K562 (cell line): ENCODE measurements around the gene TMEM61. TPM values are rescaled to one million over a fixed set of nuclear protein-coding genes. Genes with fewer than 3 reads are reported as not detected.

Source experiments
- ATAC-seq: fragments of 200-7000 bp; cut with Tn5 transposase; 3 replicates; pipeline ENCODE4 v1.9.1; 2020; ENCODE audit warnings: moderate library complexity
- BruUV-seq: library from RNA; stranded (reverse); fragments of 400-500 nt; replicated peaks from 2 replicates; lab custom pipeline; 2021; lab: Mats Ljungman, UMichigan
- CTCF ChIA-PET: fragments of 300-600 bp; formaldehyde crosslinking; extraction: SDS; loops from one replicate; lab custom pipeline; 2021; ENCODE audit warnings: low intra/inter-chr PET ratio; lab: Yijun Ruan, JAX
- POLR2A ChIA-PET: fragments of 300-600, 350-650 bp; sonication (Branson Sonifier 250); formaldehyde crosslinking; extraction: SDS; loops from one replicate; lab custom pipeline; 2021; ENCODE audit warnings: antibody characterized with exemption, inconsistent platforms; lab: Yijun Ruan, JAX
- DNase-seq, 4 experiments: peaks; one replicate each; pipeline versions ENCODE4 v3.0.0 to v3.0.0-alpha.2; 2011 to 2018; ENCODE audit warnings: low spot score in 3 of 4, mixed read lengths in 3 of 4; ENCODE audit errors: extremely low read depth in 1 of 4
- FAIRE-seq: peaks from 2 replicates; lab custom pipeline; 2011; peaks lifted over from hg19 to GRCh38; lab: Jason Lieb, UNC
- H2AFZ ChIP-seq: 2 replicates; pipeline ENCODE4 v1.6.0; 2011; ENCODE audit warnings: low read depth, low read length, control low read depth, inconsistent platforms
- H3K27ac ChIP-seq: fragments of 200-600 bp; 3 replicates; pipeline ENCODE4 v1.8.0; 2011; ENCODE audit warnings: low read depth, mild to moderate bottlenecking, control low read depth, inconsistent platforms, low read length, moderate library complexity, mixed read lengths; ENCODE audit errors: extremely low read depth
- H3K27me3 ChIP-seq, 2 experiments: fragments of 300-600 bp in 1 of 2; 2 replicates in 1 of 2; 3 replicates in 1 of 2; pipeline versions ENCODE4 v1.6.0 to v1.8.0; 2011; ENCODE audit warnings: inconsistent platforms in 2 of 2, low read length in 2 of 2, mild to moderate bottlenecking in 1 of 2, mixed read lengths in 1 of 2, moderate library complexity in 1 of 2; ENCODE audit not compliant: control insufficient read depth in 2 of 2, insufficient read depth in 2 of 2
- H3K36me3 ChIP-seq: fragments of 300-600 bp; 3 replicates; pipeline ENCODE4 v1.8.0; 2011; ENCODE audit warnings: mild to moderate bottlenecking, low read length, inconsistent platforms; ENCODE audit not compliant: control insufficient read depth, insufficient read depth
- H3K4me1 ChIP-seq, 2 experiments: fragments of 200-600 bp in 1 of 2; replicated peaks in 1 of 2; 2 replicates in 1 of 2; 3 replicates in 1 of 2; pipeline versions ENCODE4 v1.5.1 to v1.8.0; 2011; ENCODE audit warnings: inconsistent platforms in 2 of 2, low read length in 2 of 2, mild to moderate bottlenecking in 1 of 2, mixed read lengths in 1 of 2, moderate library complexity in 1 of 2; ENCODE audit not compliant: control insufficient read depth in 2 of 2, insufficient read depth in 2 of 2
- H3K4me2 ChIP-seq: 2 replicates; pipeline ENCODE4 v1.6.1; 2011; ENCODE audit warnings: low read length, control low read depth, inconsistent platforms, mixed read lengths; ENCODE audit not compliant: insufficient read depth
- H3K4me3 ChIP-seq: fragments of 200-600 bp; sonication (generic), shearing (Covaris generic); 2 replicates; pipeline ENCODE4 v1.5.1; 2016; ENCODE audit warnings: control low read depth, inconsistent platforms
- H3K79me2 ChIP-seq: fragments of 200-600 bp; 3 replicates; pipeline ENCODE4 v1.8.0; 2011; ENCODE audit warnings: low read length, inconsistent platforms; ENCODE audit not compliant: control insufficient read depth, insufficient read depth
- H3K9ac ChIP-seq, 2 experiments: 2 replicates each; pipeline versions ENCODE4 v1.6.0 to v1.6.1; 2011; ENCODE audit warnings: low read depth in 2 of 2, low read length in 2 of 2, control low read depth in 1 of 2, inconsistent platforms in 1 of 2, mild to moderate bottlenecking in 1 of 2, mixed read lengths in 1 of 2; ENCODE audit not compliant: insufficient read depth in 1 of 2
- H3K9me1 ChIP-seq: one replicate; pipeline ENCODE4 v1.6.0; 2011; ENCODE audit warnings: inconsistent platforms, mild to moderate bottlenecking, low read length, moderate library complexity; ENCODE audit not compliant: control insufficient read depth, insufficient read depth
- H3K9me3 ChIP-seq: replicated peaks from 2 replicates; pipeline ENCODE4 v1.5.1; 2011; ENCODE audit warnings: low read depth, low read length, inconsistent platforms; ENCODE audit not compliant: control insufficient read depth, insufficient read depth
- H4K20me1 ChIP-seq: replicated peaks from 2 replicates; pipeline ENCODE4 v1.6.1; 2011; ENCODE audit warnings: low read length, inconsistent platforms, mixed read lengths; ENCODE audit not compliant: control insufficient read depth, insufficient read depth
- ARID1B ChIP-seq: fragments of 450-650 bp; IDR thresholded peaks from 2 replicates; pipeline ENCODE4 v1.6.1; 2016; ENCODE audit warnings: antibody characterized with exemption, mild to moderate bottlenecking, inconsistent platforms
- CEBPB ChIP-seq: fragments of 450-650 bp; IDR thresholded peaks from 2 replicates; pipeline ENCODE4 v1.6.1; 2016; ENCODE audit warnings: missing genetic modification characterization, missing compliant biosample characterization
- FOXM1 ChIP-seq, 2 experiments: fragments of 450-650 bp in 1 of 2; sonication (generic) in 1 of 2; formaldehyde crosslinking in 1 of 2; IDR thresholded peaks; 2 replicates each; pipeline versions ENCODE4 v1.6.1 to v1.9.0; 2017 to 2022; ENCODE audit warnings: low read depth in 2 of 2, mild to moderate bottlenecking in 2 of 2, missing genetic modification reagents in 1 of 2, moderate library complexity in 1 of 2
- HLTF ChIP-seq: fragments of 450-650 bp; IDR thresholded peaks from 2 replicates; pipeline ENCODE4 v1.6.1; 2016
- KAT8 ChIP-seq: fragments of 450-650 bp; IDR thresholded peaks from 2 replicates; pipeline ENCODE4 v1.6.1; 2016; ENCODE audit warnings: low read depth, mild to moderate bottlenecking
- MAZ ChIP-seq, 2 experiments: fragments of 450-650 bp in 1 of 2; sonication (generic) in 1 of 2; formaldehyde crosslinking; IDR thresholded peaks in 1 of 2; conservative IDR thresholded peaks in 1 of 2; 2 replicates each; pipeline versions ENCODE4 v1.4.0 to v1.5.0; 2020; ENCODE audit warnings: mild to moderate bottlenecking in 1 of 2, missing genetic modification reagents in 1 of 2
- MNT ChIP-seq, 2 experiments: fragments of 450-650 bp; conservative IDR thresholded peaks; 2 replicates each; pipeline ENCODE4 v1.6.1; 2017; ENCODE audit warnings: mild to moderate bottlenecking in 2 of 2, moderate library complexity in 2 of 2
- MXI1 ChIP-seq: IDR thresholded peaks from 2 replicates; pipeline ENCODE4 v1.6.1; 2011; ENCODE audit warnings: low read depth, mild to moderate bottlenecking, improper control_type of control experiment, low read length
- NR1H2 ChIP-seq: sonication (generic); formaldehyde crosslinking; IDR thresholded peaks from 2 replicates; pipeline ENCODE4 v1.4.0; 2020; ENCODE audit warnings: mild to moderate bottlenecking, missing genetic modification reagents
- PHF8 ChIP-seq: fragments of 200-600 bp; sonication (generic); IDR thresholded peaks from 2 replicates; pipeline ENCODE4 v1.6.1; 2012; ENCODE audit warnings: mixed run types, mild to moderate bottlenecking, inconsistent platforms, low read length, moderate library complexity, borderline replicate concordance
- SAFB2 ChIP-seq: fragments of 200-400 bp; formaldehyde crosslinking; IDR thresholded peaks from 2 replicates; pipeline ENCODE4 v1.6.1; 2018; ENCODE audit warnings: borderline replicate concordance, low read length, low read depth, moderate library complexity; ENCODE audit not compliant: severe bottlenecking
- STAG1 ChIP-seq: sonication (generic); formaldehyde crosslinking; IDR thresholded peaks from 2 replicates; pipeline ENCODE4 v1.5.0; 2020; ENCODE audit warnings: missing genetic modification reagents, borderline replicate concordance
- TARDBP ChIP-seq: fragments of 450-650 bp; IDR thresholded peaks from 2 replicates; pipeline ENCODE4 v1.6.1; 2016
- TBP ChIP-seq: optimal IDR thresholded peaks from 2 replicates; pipeline ENCODE3; 2011; ENCODE audit warnings: low read depth, low read length, improper control_type of control experiment
- TOE1 ChIP-seq, 2 experiments: fragments of 450-650 bp in 1 of 2; sonication (generic) in 1 of 2; formaldehyde crosslinking in 1 of 2; IDR thresholded peaks; 2 replicates each; pipeline versions ENCODE4 v1.7.1 to v1.8.0; 2016 to 2022; ENCODE audit warnings: borderline replicate concordance in 2 of 2, mild to moderate bottlenecking in 2 of 2, antibody characterized with exemption in 1 of 2, inconsistent platforms in 1 of 2, low read depth in 1 of 2, missing genetic modification reagents in 1 of 2, moderate library complexity in 1 of 2
- ZKSCAN1 ChIP-seq: fragments of 150-350 bp; IDR thresholded peaks from 2 replicates; pipeline ENCODE4 v1.6.1; 2016; ENCODE audit warnings: low read depth, low read length
- ZNF165 ChIP-seq: fragments of 250-450 bp; sonication (Bioruptor Pico); IDR thresholded peaks from 2 replicates; pipeline ENCODE4 v1.4.0; 2020; ENCODE audit warnings: borderline replicate concordance
- ZNF583 ChIP-seq: fragments of 250-450 bp; sonication (Bioruptor Pico); IDR thresholded peaks from 2 replicates; pipeline ENCODE4 v1.4.0; 2020
- ZNF780A ChIP-seq: fragments of 250-450 bp; sonication (Bioruptor Pico); IDR thresholded peaks from 2 replicates; pipeline ENCODE4 v1.5.0; 2021; ENCODE audit warnings: mild to moderate bottlenecking
- ZSCAN29 ChIP-seq: fragments of 450-650 bp; IDR thresholded peaks from 2 replicates; pipeline ENCODE4 v1.6.1; 2017
- WGBS: fragments of 100-300 bp; shearing (Covaris generic); methylation state at CpG from one replicate; pipeline ENCODE4 v1.1.6; 2016; ENCODE audit warnings: low coverage, mixed read lengths; ENCODE audit not compliant: insufficient coverage; ENCODE audit errors: missing lambda C conversion rate; 5-methylcytosine and 5-hydroxymethylcytosine counted together
- in situ Hi-C: fragments of 300-500 bp; cut with MboI; formaldehyde crosslinking; loops from 4 replicates; pipeline ENCODE4 v1.15.0; 2018; ENCODE audit warnings: inconsistent platforms, mixed read lengths
- intact Hi-C: fragments of 100-400 bp; cut with micrococcal nuclease; formaldehyde crosslinking; loops from 2 replicates; pipeline ENCODE4 v1.14.2; 2022
- polyA plus RNA-seq, 8 experiments: library from polyadenylated mRNA; depleted of rRNA in 4 of 8; stranded (reverse) in 5 of 8; unstranded in 3 of 8; fragments of >200 nt; fragmentation: Nextera tagmentation in 2 of 8; fragmentation: Illumina TruSeq in 1 of 8; extraction: Ambion mirVana in 2 of 8; extraction: Trizol in 1 of 8; gene quantifications; 2 replicates each; pipeline versions ENCODE4 v1.2.1 to v1.2.3, GENCODE V29; 2011 to 2014; ENCODE audit warnings: inconsistent platforms in 1 of 8, missing spikeins in 1 of 8
- total RNA-seq, 7 experiments: library from RNA; depleted of rRNA in 6 of 7; stranded (reverse); fragments of >200 nt in 6 of 7; fragmentation: Illumina TruSeq in 2 of 7; extraction: Trizol in 2 of 7; gene quantifications; 2 replicates each; pipeline versions ENCODE4 v1.2.1 to v1.2.3, GENCODE V29; 2011 to 2021; ENCODE audit warnings: low replicate concordance in 1 of 7

Gene TMEM61
- total and polyA plus RNA-seq, 9 of the 15 experiments (the other 6 are each of a cell fraction or from before 2014, with no cell fraction given) = not detected

- in situ Hi-C loops (no loop called here), intact Hi-C loops (no loop called here)
- ChIA-PET POLR2A (interaction anchor here (1.1 kb wide), 1 partner anchor 89 kb away, joined by 4 read pairs; no protein-coding TSS in a partner anchor), CTCF (no interaction called here)
- Histone ChIP-seq H3K4me2 (peak within 1 kb of the TSS; percentile 84), H2AFZ (peak within 1 kb of the TSS; percentile 70), H3K79me2 (peaks cover 56% of the 10 kb centered on the region), H3K9me3 (no peaks in the 10 kb centered on the region), H3K36me3 (peaks cover 36% of the 10 kb centered on the region), H3K9ac (peak within 1 kb of the TSS; percentile 64 to 96), H3K4me3 (peak within 1 kb of the TSS; percentile 56), H4K20me1 (peaks cover 9% of the 10 kb centered on the region; the same call in 1 of the 2 replicates), H3K27ac (peak within 1 kb of the TSS; percentile 67; the same call in 2 of the 3 replicates), H3K27me3 (no peaks in the 10 kb centered on the region; a peak in 1 of 5 replicates), H3K4me1 (peaks cover 35 to 40% of the 10 kb centered on the region in 2 experiments), H3K9me1 (no peaks in the 10 kb centered on the region)
- under 1% methylated on average over 47 of the region's 67 CpGs for WGBS
- DNase-seq = peak; percentile 68 to 87 (median 76)
- ATAC-seq = peak; percentile 80
- FAIRE-seq = no peak
- BruUV-seq = no TSS peak
- TF ChIP-seq NR1H2 (CRISPR knock-in tag) (no peak), ZNF165 (no peak), KAT8 (no peak), HLTF (no peak), ZNF780A (CRISPR knock-in tag) (no peak), SAFB2 (no peak), TBP (peak; percentile 78), ARID1B (peak; percentile 43), MNT (conservative IDR thresholded peaks at IDR 0.05) (peak; percentile 42 to 43; a peak in 1 of 4 replicates), ZSCAN29 (no peak), MAZ (CRISPR knock-in tag; conservative IDR thresholded peaks at IDR 0.05 in 1 of 2, IDR thresholded peaks at IDR 0.05 in 1 of 2) (peak in 1 of 2 experiments; percentile 60; a peak in 2 of 4 replicates), TARDBP (no peak), MXI1 (no peak), ZNF583 (no peak), STAG1 (no peak), ZKSCAN1 (no peak), PHF8 (peak; percentile 66; the same call in 1 of the 2 replicates), TOE1 (IDR thresholded peaks at IDR 0.05; ENCODE audit: borderline replicate concordance) (0 out of 2 replicates have a peak, but pooled peaks have one; percentile 40), TOE1 (CRISPR knock-in tag; IDR thresholded peaks at IDR 0.05; ENCODE audit: borderline replicate concordance, low read depth) (0 out of 2 replicates have a peak, but pooled peaks have one; percentile 19), FOXM1 (IDR thresholded peaks at IDR 0.05; ENCODE audit: low read depth) (no peak), FOXM1 (CRISPR knock-in tag; IDR thresholded peaks at IDR 0.05; ENCODE audit: low read depth) (peak; percentile 78; the same call in 1 of the 2 replicates), CEBPB (no peak)
Observed at GRCh38 chr1:55039342-55040082, 59.1 kb downstream of the TMEM61 start, which contains the start of gene PCSK9. Gene PCSK9, plus strand, starts transcription at chr1:55039548. Its CDS starts 290 bp downstream, at chr1:55039838.
